NB4 (cell line): ENCODE measurements around the gene PRR7.

ENCODE experiments used
- MYC ChIP-seq: IDR thresholded peaks from 2 replicates; pipeline ENCODE4 v1.6.1; 2011; ENCODE audit warnings: low read depth, low read length
- POLR2A ChIP-seq: IDR thresholded peaks from 2 replicates; pipeline ENCODE4 v1.6.1; 2011; ENCODE audit warnings: mild to moderate bottlenecking; ENCODE audit not compliant: insufficient read length; ENCODE audit errors: extremely low read depth
- TF ChIP-seq, protein P1 (sequence below): IDR thresholded peaks from one replicate; pipeline ENCODE4 v1.5.1; 2012; ENCODE audit warnings: low read depth, low read length

DNA sequence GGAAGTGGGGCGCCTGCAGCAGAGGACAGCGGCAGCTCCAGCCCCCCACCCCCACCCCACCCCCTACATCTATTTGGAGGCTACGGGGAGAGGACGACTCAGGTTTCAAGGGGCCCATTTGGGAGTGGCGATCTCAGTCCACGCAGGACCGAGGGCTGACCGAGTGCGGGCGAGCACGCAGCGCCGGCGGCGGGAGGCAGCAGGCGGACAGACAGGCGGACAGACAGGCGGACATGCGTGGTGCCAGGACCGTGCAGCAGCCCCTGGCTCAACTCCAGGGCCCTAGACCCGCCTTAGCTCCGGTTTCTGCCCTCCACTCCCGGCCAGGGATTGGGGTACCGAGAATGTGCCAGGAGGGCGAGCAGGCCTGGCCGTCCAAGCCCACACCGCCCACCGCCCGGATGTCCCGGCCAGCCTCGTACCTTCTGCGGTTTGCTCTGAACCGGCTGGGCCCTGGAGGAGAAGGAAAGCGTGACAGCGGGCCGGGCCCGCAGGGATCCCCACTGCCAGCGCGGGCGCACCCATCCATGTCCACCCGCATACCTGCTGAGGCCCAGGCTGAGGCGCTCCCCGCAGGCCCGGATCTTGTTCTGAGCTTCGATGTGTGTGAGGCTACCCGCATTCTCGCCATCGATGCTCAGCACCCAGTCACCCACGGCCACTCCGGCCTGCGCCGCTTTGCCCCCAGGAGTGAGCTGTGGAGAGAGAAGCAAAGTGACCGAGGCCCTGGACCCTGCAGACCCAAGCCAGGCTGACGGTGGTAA is 45.6 kb downstream of the PRR7 start:
- TF ChIP-seq, protein P1, sequence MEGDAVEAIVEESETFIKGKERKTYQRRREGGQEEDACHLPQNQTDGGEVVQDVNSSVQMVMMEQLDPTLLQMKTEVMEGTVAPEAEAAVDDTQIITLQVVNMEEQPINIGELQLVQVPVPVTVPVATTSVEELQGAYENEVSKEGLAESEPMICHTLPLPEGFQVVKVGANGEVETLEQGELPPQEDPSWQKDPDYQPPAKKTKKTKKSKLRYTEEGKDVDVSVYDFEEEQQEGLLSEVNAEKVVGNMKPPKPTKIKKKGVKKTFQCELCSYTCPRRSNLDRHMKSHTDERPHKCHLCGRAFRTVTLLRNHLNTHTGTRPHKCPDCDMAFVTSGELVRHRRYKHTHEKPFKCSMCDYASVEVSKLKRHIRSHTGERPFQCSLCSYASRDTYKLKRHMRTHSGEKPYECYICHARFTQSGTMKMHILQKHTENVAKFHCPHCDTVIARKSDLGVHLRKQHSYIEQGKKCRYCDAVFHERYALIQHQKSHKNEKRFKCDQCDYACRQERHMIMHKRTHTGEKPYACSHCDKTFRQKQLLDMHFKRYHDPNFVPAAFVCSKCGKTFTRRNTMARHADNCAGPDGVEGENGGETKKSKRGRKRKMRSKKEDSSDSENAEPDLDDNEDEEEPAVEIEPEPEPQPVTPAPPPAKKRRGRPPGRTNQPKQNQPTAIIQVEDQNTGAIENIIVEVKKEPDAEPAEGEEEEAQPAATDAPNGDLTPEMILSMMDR, result no peak
- TF ChIP-seq POLR2A (no peak), MYC (no peak)
